OCI-LY3 (cell line): ENCODE measurements around the gene OR51D1.

ENCODE experiments used
- H2AFZ ChIP-seq: fragments of 200-600, 300-600 bp; shearing (Covaris generic); 2 replicates; pipeline ENCODE4 v1.6.0; 2014; ENCODE audit warnings: antibody characterized with exemption, low read depth, low read length
- H3K27ac ChIP-seq: fragments of 200-600, 300-600 bp; sonication (generic); 2 replicates; pipeline ENCODE4 v1.5.1; 2014; ENCODE audit warnings: mild to moderate bottlenecking, low read length, moderate library complexity, mixed read lengths
- H3K27me3 ChIP-seq: fragments of 200-600, 300-600 bp; sonication (generic); 2 replicates; pipeline ENCODE4 v1.6.1; 2014; ENCODE audit warnings: low read depth, low read length, mixed read lengths
- H3K36me3 ChIP-seq: fragments of 200-600, 300-600 bp; sonication (generic); replicated peaks from 2 replicates; pipeline ENCODE3; 2014; ENCODE audit warnings: low read depth, low read length, mixed read lengths
- H3K4me1 ChIP-seq: fragments of 300-600, 200-600 bp; sonication (generic); 2 replicates; pipeline ENCODE4 v1.6.1; 2014; ENCODE audit warnings: low read length, mixed read lengths
- H3K4me2 ChIP-seq: fragments of 200-600, 300-600 bp; sonication (generic); 2 replicates; pipeline ENCODE4 v1.6.1; 2014; ENCODE audit warnings: low read length, mixed read lengths
- H3K4me3 ChIP-seq: fragments of 300-600, 200-600 bp; sonication (generic); 2 replicates; pipeline ENCODE4 v1.5.1; 2014; ENCODE audit warnings: antibody characterized with exemption, mild to moderate bottlenecking, low read length, moderate library complexity
- H3K79me2 ChIP-seq: fragments of 300-600, 200-600 bp; shearing (Covaris generic); 2 replicates; pipeline ENCODE4 v1.6.1; 2014; ENCODE audit warnings: mild to moderate bottlenecking, low read length, mixed read lengths
- H3K9ac ChIP-seq: fragments of 300-600, 200-600 bp; shearing (Covaris generic); 2 replicates; pipeline ENCODE4 v1.6.0; 2014; ENCODE audit warnings: mild to moderate bottlenecking, low read length, moderate library complexity
- H3K9me3 ChIP-seq: fragments of 200-600, 300-600 bp; shearing (Covaris generic); 2 replicates; pipeline ENCODE4 v1.6.1; 2014; ENCODE audit warnings: low read length, mixed read lengths; ENCODE audit not compliant: insufficient read depth
- H4K20me1 ChIP-seq: fragments of 200-600, 300-600 bp; sonication (generic); 2 replicates; pipeline ENCODE4 v1.6.1; 2016; ENCODE audit warnings: low read length, mixed read lengths; ENCODE audit not compliant: insufficient read depth
- EZH2phosphoT487 ChIP-seq: fragments of 200-600 bp; shearing (Covaris generic); IDR thresholded peaks from 2 replicates; pipeline ENCODE4 v1.6.1; 2018; ENCODE audit warnings: antibody characterized with exemption, mixed run types, low read depth
- TF ChIP-seq, protein P1 (sequence below): fragments of 200-600, 300-600 bp; sonication (generic); IDR thresholded peaks from 2 replicates; pipeline ENCODE4 v1.5.1; 2014; ENCODE audit warnings: antibody characterized with exemption, low read length, low read depth

OR51D1 gene

DNA sequence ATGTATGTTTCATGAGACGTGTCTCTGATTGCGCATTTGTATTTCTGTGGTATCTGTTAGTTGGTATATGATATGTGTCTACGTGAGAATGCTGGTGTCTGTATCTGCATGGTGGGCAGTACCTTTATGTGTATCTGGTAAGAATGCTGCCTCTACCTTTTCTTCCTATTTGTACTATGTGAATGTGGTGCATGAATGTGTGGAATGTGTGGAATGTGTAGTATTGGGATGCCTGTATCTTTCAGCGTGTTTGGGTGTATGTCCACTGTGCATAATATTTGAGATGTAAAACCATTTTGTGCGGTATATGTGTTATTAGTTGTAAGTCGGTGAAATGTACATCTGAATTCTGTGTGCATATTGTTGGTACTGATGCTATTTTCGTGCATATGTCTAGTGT lies 4.2 kb downstream of the OR51D1 start:
- Histone ChIP-seq H3K27me3 (0 out of 2 replicates have a peak, but pooled peaks cover 5% of the 10 kb centered on the region), H3K9me3 (no peaks in the 10 kb centered on the region), H3K4me2 (no peak overlapping the region), H3K36me3 (no peaks in the 10 kb centered on the region), H2AFZ (no peak overlapping the region), H3K79me2 (no peaks in the 10 kb centered on the region), H3K9ac (no peak overlapping the region), H3K4me3 (no peak overlapping the region), H3K4me1 (peaks cover 4% of the 10 kb centered on the region), H3K27ac (no peak overlapping the region), H4K20me1 (no peaks in the 10 kb centered on the region)
- no peak for TF ChIP-seq EZH2phosphoT487
- TF ChIP-seq, protein P1, sequence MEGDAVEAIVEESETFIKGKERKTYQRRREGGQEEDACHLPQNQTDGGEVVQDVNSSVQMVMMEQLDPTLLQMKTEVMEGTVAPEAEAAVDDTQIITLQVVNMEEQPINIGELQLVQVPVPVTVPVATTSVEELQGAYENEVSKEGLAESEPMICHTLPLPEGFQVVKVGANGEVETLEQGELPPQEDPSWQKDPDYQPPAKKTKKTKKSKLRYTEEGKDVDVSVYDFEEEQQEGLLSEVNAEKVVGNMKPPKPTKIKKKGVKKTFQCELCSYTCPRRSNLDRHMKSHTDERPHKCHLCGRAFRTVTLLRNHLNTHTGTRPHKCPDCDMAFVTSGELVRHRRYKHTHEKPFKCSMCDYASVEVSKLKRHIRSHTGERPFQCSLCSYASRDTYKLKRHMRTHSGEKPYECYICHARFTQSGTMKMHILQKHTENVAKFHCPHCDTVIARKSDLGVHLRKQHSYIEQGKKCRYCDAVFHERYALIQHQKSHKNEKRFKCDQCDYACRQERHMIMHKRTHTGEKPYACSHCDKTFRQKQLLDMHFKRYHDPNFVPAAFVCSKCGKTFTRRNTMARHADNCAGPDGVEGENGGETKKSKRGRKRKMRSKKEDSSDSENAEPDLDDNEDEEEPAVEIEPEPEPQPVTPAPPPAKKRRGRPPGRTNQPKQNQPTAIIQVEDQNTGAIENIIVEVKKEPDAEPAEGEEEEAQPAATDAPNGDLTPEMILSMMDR: no peak

DNA sequence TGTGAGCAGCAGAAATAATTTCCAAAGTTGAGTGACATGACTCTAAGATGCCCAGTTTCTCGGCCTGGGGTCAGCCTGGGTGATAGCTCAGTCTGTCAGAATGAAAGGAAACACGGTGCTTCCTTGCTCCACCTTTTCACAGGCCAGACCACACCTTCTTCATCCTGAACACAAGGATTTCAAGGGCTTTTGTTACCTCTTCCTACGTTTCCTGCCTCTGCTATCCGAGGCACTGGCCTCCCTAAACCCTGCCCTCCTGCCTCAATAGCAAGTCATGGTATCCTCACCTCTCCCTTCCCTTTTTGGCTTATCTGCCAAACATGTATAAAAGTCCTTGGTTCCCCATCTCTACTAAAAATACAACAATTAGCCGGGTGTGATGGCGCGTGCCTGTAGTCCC lies 4.8 kb downstream of the OR51D1 start:
- Histone ChIP-seq H3K9ac (no peak overlapping the region), H3K4me2 (no peak overlapping the region), H3K36me3 (no peaks in the 10 kb centered on the region), H3K4me1 (peaks cover 3% of the 10 kb centered on the region), H3K27me3 (0 out of 2 replicates have a peak, but pooled peaks cover 5% of the 10 kb centered on the region), H2AFZ (no peak overlapping the region), H3K4me3 (no peak overlapping the region), H3K79me2 (no peaks in the 10 kb centered on the region), H3K27ac (no peak overlapping the region), H3K9me3 (no peaks in the 10 kb centered on the region), H4K20me1 (no peaks in the 10 kb centered on the region)
- no peak for TF ChIP-seq EZH2phosphoT487
- TF ChIP-seq, protein P1: no peak

DNA sequence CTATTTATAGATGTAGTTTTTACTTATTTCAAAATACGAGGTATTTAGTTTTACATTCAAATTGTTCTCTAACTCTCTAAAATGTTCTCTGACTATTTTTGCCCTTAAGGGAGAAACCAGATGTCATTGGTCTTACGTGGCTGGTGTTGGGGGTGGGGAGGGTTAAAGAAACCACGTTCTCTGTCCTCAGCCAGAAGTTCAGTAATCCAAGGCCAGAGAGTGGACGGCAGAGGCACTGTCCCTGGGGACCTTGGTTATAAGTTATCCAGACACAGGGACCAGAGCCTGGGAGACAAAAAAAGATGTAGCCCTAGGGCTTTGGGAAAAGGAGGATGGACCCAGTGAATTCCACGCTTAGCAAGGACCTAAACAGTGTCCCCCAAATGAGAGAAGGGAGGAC lies 5.8 kb downstream of the OR51D1 start:
- no peak overlapping the region for H2AFZ ChIP-seq
- H3K27ac ChIP-seq: no peak overlapping the region
- no peaks in the 10 kb centered on the region for H3K79me2 ChIP-seq
- no peaks in the 10 kb centered on the region for H3K4me1 ChIP-seq
- H3K4me3 ChIP-seq: no peak overlapping the region
- H4K20me1 ChIP-seq: no peaks in the 10 kb centered on the region
- H3K9me3 ChIP-seq: no peaks in the 10 kb centered on the region
- no peak overlapping the region for H3K4me2 ChIP-seq
- TF ChIP-seq, protein P1: no peak
- TF ChIP-seq EZH2phosphoT487: no peak
- no peak overlapping the region for H3K9ac ChIP-seq
- H3K36me3 ChIP-seq: no peaks in the 10 kb centered on the region
- H3K27me3 ChIP-seq: 0 out of 2 replicates have a peak, but pooled peaks cover 5% of the 10 kb centered on the region

DNA sequence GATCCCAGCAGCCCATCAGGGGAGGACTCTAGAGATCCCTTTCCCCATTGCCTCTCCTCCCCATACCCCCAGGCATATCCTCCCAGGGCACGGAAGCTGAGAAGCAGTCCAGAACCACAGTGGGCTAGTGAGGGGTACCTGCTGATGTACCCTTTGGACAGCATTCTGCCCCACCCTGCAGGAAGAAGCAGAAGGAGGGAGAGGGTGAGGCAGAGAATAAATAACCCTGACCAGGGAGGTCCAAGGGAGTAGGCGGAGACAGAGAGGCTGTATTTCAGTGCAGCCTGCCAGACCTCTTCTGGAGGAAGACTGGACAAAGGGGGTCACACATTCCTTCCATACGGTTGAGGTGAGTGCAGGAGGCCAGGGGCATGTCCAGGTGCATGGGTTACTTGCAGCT lies 6.4 kb downstream of the OR51D1 start, which contains the start of gene OR51E1:
Gene OR51E1, plus strand, starts transcription at position 301 of the 400 bp plus-strand sequence. CDS start 8,545 bp downstream, outside the sequence.
- Histone ChIP-seq H2AFZ (no peak within 1 kb of the TSS), H4K20me1 (no peaks in the 10 kb centered on the region), H3K9ac (no peak within 1 kb of the TSS), H3K4me2 (no peak within 1 kb of the TSS), H3K36me3 (no peaks in the 10 kb centered on the region), H3K9me3 (no peaks in the 10 kb centered on the region), H3K4me3 (no peak within 1 kb of the TSS), H3K27ac (no peak within 1 kb of the TSS), H3K27me3 (0 out of 2 replicates have a peak, but pooled peaks cover 5% of the 10 kb centered on the region), H3K4me1 (no peaks in the 10 kb centered on the region), H3K79me2 (no peaks in the 10 kb centered on the region)
- TF ChIP-seq EZH2phosphoT487: no peak
- TF ChIP-seq, protein P1: no peak
